Neuronal stem cell (in vitro differentiated cells): ENCODE data around the gene MYOF.

ENCODE experiments used
- DNase-seq: peaks from one replicate; pipeline ENCODE4 v3.0.0-alpha.2; 2013; ENCODE audit warnings: low spot score
- H2AFZ ChIP-seq: one replicate; pipeline ENCODE4 v1.6.1; 2013; ENCODE audit warnings: mild to moderate bottlenecking, low read length, inconsistent platforms
- H2AK5ac ChIP-seq: 2 replicates; pipeline ENCODE4 v1.6.1; 2013; ENCODE audit warnings: low read depth, mild to moderate bottlenecking, inconsistent platforms, low read length, moderate library complexity, mixed read lengths
- H2BK120ac ChIP-seq: 2 replicates; pipeline ENCODE4 v1.6.1; 2013; ENCODE audit warnings: low read depth, mild to moderate bottlenecking, inconsistent platforms, low read length, moderate library complexity, mixed read lengths
- H2BK12ac ChIP-seq: one replicate; pipeline ENCODE4 v1.6.1; 2013; ENCODE audit warnings: low read length, inconsistent platforms
- H2BK15ac ChIP-seq: 2 replicates; pipeline ENCODE4 v1.6.1; 2013; ENCODE audit warnings: mild to moderate bottlenecking, low read length, inconsistent platforms, mixed read lengths
- H2BK5ac ChIP-seq: one replicate; pipeline ENCODE4 v1.6.1; 2013; ENCODE audit warnings: inconsistent platforms, mild to moderate bottlenecking, low read length, moderate library complexity
- H3K14ac ChIP-seq: one replicate; pipeline ENCODE4 v1.6.1; 2013; ENCODE audit warnings: low read length, inconsistent platforms
- H3K18ac ChIP-seq: 2 replicates; pipeline ENCODE4 v1.6.1; 2013; ENCODE audit warnings: low read length, inconsistent platforms
- H3K23ac ChIP-seq: 2 replicates; pipeline ENCODE4 v1.6.1; 2013; ENCODE audit warnings: low read depth, mild to moderate bottlenecking, mixed read lengths, low read length, inconsistent platforms; ENCODE audit not compliant: poor library complexity
- H3K27ac ChIP-seq: replicated peaks from 3 replicates; pipeline ENCODE4 v1.5.1; 2013; ENCODE audit warnings: low read length, inconsistent platforms
- H3K27me3 ChIP-seq, 3 experiments: 2 replicates each; pipeline ENCODE4 v1.6.1; 2013; ENCODE audit warnings: low read length in 3 of 3, mild to moderate bottlenecking in 2 of 3, inconsistent platforms in 1 of 3, low read depth in 1 of 3, mixed read lengths in 1 of 3, moderate library complexity in 1 of 3; ENCODE audit not compliant: control insufficient read depth in 3 of 3, insufficient read depth in 3 of 3
- H3K36me3 ChIP-seq, 2 donors: replicated peaks in 1 of 2; 2 replicates each; pipeline ENCODE4 v1.6.1; 2013; ENCODE audit warnings: low read length in 2 of 2; ENCODE audit not compliant: control insufficient read depth in 2 of 2, insufficient read depth in 2 of 2
- H3K4ac ChIP-seq: 2 replicates; pipeline ENCODE4 v1.6.1; 2013; ENCODE audit warnings: inconsistent platforms, mild to moderate bottlenecking, low read length, moderate library complexity
- H3K4me1 ChIP-seq, 2 donors: 1 replicate in 1 of 2; 2 replicates in 1 of 2; pipeline ENCODE4 v1.6.1; 2013; ENCODE audit warnings: low read length in 2 of 2, low read depth in 1 of 2; ENCODE audit not compliant: control insufficient read depth in 2 of 2, insufficient read depth in 1 of 2
- H3K4me2 ChIP-seq: one replicate; pipeline ENCODE4 v1.6.1; 2013; ENCODE audit warnings: mild to moderate bottlenecking, low read length, inconsistent platforms; ENCODE audit not compliant: insufficient read depth, poor library complexity, severe bottlenecking
- H3K4me3 ChIP-seq, 2 donors: 2 replicates each; pipeline ENCODE4 v1.5.1; 2013; ENCODE audit warnings: low read length in 2 of 2, mild to moderate bottlenecking in 2 of 2, inconsistent platforms in 1 of 2, moderate library complexity in 1 of 2
- H3K79me1 ChIP-seq: one replicate; pipeline ENCODE4 v1.6.1; 2013; ENCODE audit warnings: low read depth, mild to moderate bottlenecking, inconsistent platforms, low read length, moderate library complexity
- H3K9ac ChIP-seq: one replicate; pipeline ENCODE4 v1.6.1; 2013; ENCODE audit warnings: mild to moderate bottlenecking, low read depth, low read length, inconsistent platforms; ENCODE audit not compliant: poor library complexity
- H3K9me3 ChIP-seq, 2 donors: replicated peaks in 1 of 2; 2 replicates each; pipeline versions ENCODE3 to v1.6.1; 2013; ENCODE audit warnings: low read length in 2 of 2, mild to moderate bottlenecking in 2 of 2, inconsistent platforms in 1 of 2, low read depth in 1 of 2, mixed read lengths in 1 of 2, moderate library complexity in 1 of 2; ENCODE audit not compliant: control insufficient read depth in 2 of 2, insufficient read depth in 1 of 2
- H4K8ac ChIP-seq: one replicate; pipeline ENCODE4 v1.6.1; 2013; ENCODE audit warnings: low read depth, mild to moderate bottlenecking, inconsistent platforms, low read length, moderate library complexity
- H4K91ac ChIP-seq: one replicate; pipeline ENCODE4 v1.6.1; 2013; ENCODE audit warnings: low read length, low read depth, mild to moderate bottlenecking, inconsistent platforms; ENCODE audit not compliant: poor library complexity
- WGBS, 2 donors: extraction: QIAGEN DNeasy Blood & Tissue Kit; methylation state at CpG; one replicate each; pipeline ENCODE4 v1.1.7; 2013; ENCODE audit warnings: missing lambda C conversion rate in 2 of 2, mixed read lengths in 1 of 2; ENCODE audit not compliant: insufficient read length in 2 of 2, insufficient replicate concordance in 1 of 2; ENCODE audit errors: extremely low coverage in 2 of 2; 5-methylcytosine and 5-hydroxymethylcytosine counted together

MYOF gene

DNA sequence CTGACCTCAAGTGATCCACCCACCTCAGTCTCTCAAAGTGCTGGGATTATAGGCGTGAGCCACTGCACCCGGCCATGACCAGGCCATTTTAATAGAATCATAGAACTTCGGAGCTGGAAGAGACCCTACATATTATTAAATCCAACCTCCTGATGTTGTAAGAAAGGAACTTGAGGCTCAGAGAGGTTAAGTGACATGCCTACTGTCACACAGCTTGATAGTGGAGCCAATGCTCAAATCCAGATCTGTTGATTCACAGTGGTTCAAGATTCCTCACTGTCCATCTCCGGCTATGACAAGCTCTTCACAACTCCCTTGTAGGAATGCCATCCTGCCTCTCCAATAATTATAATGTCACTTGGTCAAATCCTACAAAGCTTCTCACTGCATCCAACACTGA lies 65.3 kb downstream of the MYOF start:
- no peak overlapping the region for H2BK5ac ChIP-seq
- no peak overlapping the region for H4K8ac ChIP-seq
- no peak for DNase-seq
- no peak overlapping the region for H2AK5ac ChIP-seq
- no peak overlapping the region for H2BK15ac ChIP-seq
- no peak overlapping the region for H3K9ac ChIP-seq
- H3K4me3 ChIP-seq: no peak overlapping the region
- H2BK120ac ChIP-seq: no peak overlapping the region
- no peaks in the 10 kb centered on the region for H3K79me1 ChIP-seq
- H3K4me1 ChIP-seq: peaks cover 13 to 27% of the 10 kb centered on the region in 2 donors
- H4K91ac ChIP-seq: no peak overlapping the region
- H3K9me3 ChIP-seq: peaks cover 0 to 2% of the 10 kb centered on the region in 2 donors
- H3K27ac ChIP-seq: no peak overlapping the region
- H3K18ac ChIP-seq: no peak overlapping the region
- H3K36me3 ChIP-seq: no peaks in the 10 kb centered on the region
- no peak overlapping the region for H2AFZ ChIP-seq
- no peak overlapping the region for H3K14ac ChIP-seq
- no peak overlapping the region for H3K23ac ChIP-seq
- H3K4me2 ChIP-seq: no peak overlapping the region
- no peaks in the 10 kb centered on the region for H3K27me3 ChIP-seq
- WGBS, 2 donors: no CpG with 5 or more reads among the region's 4 CpGs
- no peak overlapping the region for H3K4ac ChIP-seq
- no peak overlapping the region for H2BK12ac ChIP-seq

DNA sequence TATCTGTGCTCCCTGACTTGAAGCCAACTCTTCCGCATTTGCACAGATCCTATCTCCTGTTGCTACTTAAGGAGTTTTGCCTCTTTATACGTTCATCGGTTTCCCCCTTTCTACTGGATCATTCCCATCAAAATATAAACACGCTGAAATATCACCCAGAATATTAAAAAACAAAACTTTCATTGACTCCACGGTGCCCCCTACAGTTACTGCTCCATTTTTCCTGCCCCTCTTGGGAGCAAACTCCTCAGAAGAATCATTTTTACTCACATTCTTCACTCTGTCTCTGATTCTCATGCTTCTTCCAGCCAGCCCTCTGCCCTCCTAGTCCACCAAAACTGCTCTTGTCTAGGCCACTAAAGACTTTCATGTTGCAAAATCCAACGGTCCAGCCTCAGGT lies 66.4 kb downstream of the MYOF start:
- H2AK5ac ChIP-seq: no peak overlapping the region
- H3K9me3 ChIP-seq: peaks cover 0 to 11% of the 10 kb centered on the region in 2 donors
- no peaks in the 10 kb centered on the region for H3K79me1 ChIP-seq
- H2BK15ac ChIP-seq: no peak overlapping the region
- H3K27ac ChIP-seq: no peak overlapping the region
- no peak overlapping the region for H3K18ac ChIP-seq
- no peak overlapping the region for H3K4ac ChIP-seq
- H3K4me2 ChIP-seq: no peak overlapping the region
- H3K23ac ChIP-seq: no peak overlapping the region
- no peaks in the 10 kb centered on the region for H3K27me3 ChIP-seq
- no peaks in the 10 kb centered on the region for H3K36me3 ChIP-seq
- no peak overlapping the region for H2BK120ac ChIP-seq
- peaks cover 6 to 18% of the 10 kb centered on the region in 2 donors for H3K4me1 ChIP-seq
- no peak overlapping the region for H2AFZ ChIP-seq
- H3K4me3 ChIP-seq: no peak overlapping the region
- no peak overlapping the region for H4K91ac ChIP-seq
- WGBS, 2 donors: no CpG with 5 or more reads among the region's 6 CpGs
- H4K8ac ChIP-seq: no peak overlapping the region
- H3K14ac ChIP-seq: no peak overlapping the region
- no peak for DNase-seq
- no peak overlapping the region for H2BK12ac ChIP-seq
- no peak overlapping the region for H3K9ac ChIP-seq
- no peak overlapping the region for H2BK5ac ChIP-seq

- H3K14ac ChIP-seq: no peak overlapping the region
- no peak overlapping the region for H3K4me3 ChIP-seq
- no peak overlapping the region for H3K23ac ChIP-seq
- peaks cover 0 to 2% of the 10 kb centered on the region in 2 donors for H3K36me3 ChIP-seq
- H2BK15ac ChIP-seq: no peak overlapping the region
- no CpG with 5 or more reads among the region's 3 CpGs for WGBS, 2 donors
- no peak overlapping the region for H2AK5ac ChIP-seq
- H3K4ac ChIP-seq: no peak overlapping the region
- H3K4me1 ChIP-seq: peaks cover 3 to 13% of the 10 kb centered on the region in 2 donors
- H4K91ac ChIP-seq: no peak overlapping the region
- no peaks in the 10 kb centered on the region for H3K27me3 ChIP-seq
- no peak for DNase-seq
- no peak overlapping the region for H4K8ac ChIP-seq
- peak overlapping the region; percentile 4 for H3K18ac ChIP-seq
- H2BK5ac ChIP-seq: no peak overlapping the region
- H3K9ac ChIP-seq: no peak overlapping the region
- no peak overlapping the region for H2BK12ac ChIP-seq
- peak overlapping the region; percentile 74 for H2AFZ ChIP-seq
- H3K9me3 ChIP-seq: peaks cover 0 to 16% of the 10 kb centered on the region in 2 donors
- H3K27ac ChIP-seq: peak overlapping the region; percentile 25
- H2BK120ac ChIP-seq: no peak overlapping the region
- no peak overlapping the region for H3K4me2 ChIP-seq
- no peaks in the 10 kb centered on the region for H3K79me1 ChIP-seq
Measured at GRCh38 chr10:93413252-93413689, 68.9 kb downstream of the MYOF start.

DNA sequence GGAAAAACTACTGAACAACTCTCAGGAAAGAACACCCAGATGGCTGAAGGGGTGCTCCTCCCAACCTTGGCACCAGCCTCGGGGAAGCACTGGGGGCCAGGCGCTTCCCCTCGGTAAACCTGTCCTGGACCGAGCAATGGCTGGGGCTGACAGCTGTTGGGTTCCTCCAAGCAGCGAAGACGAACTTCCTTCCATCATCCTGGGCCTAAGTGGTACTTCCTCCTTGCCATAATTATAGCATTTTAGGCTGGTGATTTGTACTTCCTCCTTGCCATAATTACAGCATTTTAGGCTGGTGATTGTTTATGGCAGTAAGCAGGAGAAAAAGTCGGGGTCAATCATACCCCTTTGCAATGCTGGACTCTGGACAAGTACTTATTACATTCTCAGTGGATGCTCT lies 69.3 kb downstream of the MYOF start:
- Histone ChIP-seq H3K4ac (no peak overlapping the region), H2AFZ (peak overlapping the region; percentile 74), H3K23ac (no peak overlapping the region), H3K27me3 (no peaks in the 10 kb centered on the region), H3K4me3 (no peak overlapping the region), H2BK12ac (no peak overlapping the region), H3K79me1 (no peaks in the 10 kb centered on the region), H3K9me3 (peaks cover 0 to 16% of the 10 kb centered on the region in 2 donors), H3K36me3 (peaks cover 0 to 2% of the 10 kb centered on the region in 2 donors), H2BK120ac (no peak overlapping the region), H3K27ac (no peak overlapping the region), H3K9ac (no peak overlapping the region), H4K91ac (no peak overlapping the region), H2BK15ac (no peak overlapping the region), H3K4me2 (no peak overlapping the region), H2AK5ac (no peak overlapping the region), H3K4me1 (peaks cover 3 to 13% of the 10 kb centered on the region in 2 donors), H4K8ac (no peak overlapping the region), H3K18ac (no peak overlapping the region), H2BK5ac (no peak overlapping the region), H3K14ac (no peak overlapping the region)
- no peak for DNase-seq
- no CpG with 5 or more reads among the region's 7 CpGs for WGBS, 2 donors
